Loucy (cell line): ENCODE data around the gene TXNDC5.
"Not testable (repeated sequence)": the region's sequence is repeated elsewhere in the genome, so short reads cannot be mapped to it uniquely, and the experiment has no call there.

Experiments used
- H2AFZ ChIP-seq: fragments of 200-600 bp; sonication (generic); 2 replicates; pipeline ENCODE4 v1.6.0; 2016; ENCODE audit warnings: antibody characterized with exemption, mild to moderate bottlenecking, low read length, moderate library complexity
- H3F3A ChIP-seq: fragments of 200-600 bp; 2 replicates; pipeline ENCODE4 v1.6.0; 2016; ENCODE audit warnings: antibody characterized with exemption, low read depth, mild to moderate bottlenecking
- H3K27me3 ChIP-seq: fragments of 200-600 bp; sonication (generic); 2 replicates; pipeline ENCODE4 v1.6.1; 2014; ENCODE audit warnings: low read length, mild to moderate bottlenecking; ENCODE audit not compliant: insufficient read depth, poor library complexity, severe bottlenecking
- H3K36me3 ChIP-seq: fragments of 200-600 bp; sonication (generic); 2 replicates; pipeline ENCODE4 v1.6.1; 2016; ENCODE audit warnings: low read length; ENCODE audit not compliant: insufficient read depth
- H3K4me1 ChIP-seq: fragments of 200-600 bp; sonication (generic); 2 replicates; pipeline ENCODE4 v1.5.1; 2014; ENCODE audit warnings: low read length, mild to moderate bottlenecking; ENCODE audit not compliant: insufficient read depth, poor library complexity, severe bottlenecking
- H3K4me2 ChIP-seq: fragments of 200-600 bp; sonication (generic); 2 replicates; pipeline ENCODE4 v1.6.0; 2014; ENCODE audit warnings: antibody characterized with exemption, low read length, low read depth, mild to moderate bottlenecking; ENCODE audit not compliant: poor library complexity, severe bottlenecking
- H3K4me3 ChIP-seq: fragments of 200-600 bp; sonication (generic); 2 replicates; pipeline ENCODE4 v1.5.1; 2014; ENCODE audit warnings: low read length, mild to moderate bottlenecking, mixed read lengths; ENCODE audit not compliant: poor library complexity, severe bottlenecking
- H3K79me2 ChIP-seq: fragments of 200-600 bp; sonication (generic); 2 replicates; pipeline ENCODE4 v1.6.1; 2014; ENCODE audit warnings: low read length; ENCODE audit not compliant: insufficient read depth
- H3K9ac ChIP-seq: fragments of 200-600 bp; sonication (generic); 2 replicates; pipeline ENCODE4 v1.6.0; 2014; ENCODE audit warnings: mild to moderate bottlenecking, low read depth, low read length, moderate library complexity; ENCODE audit not compliant: poor library complexity, severe bottlenecking
- H3K9me2 ChIP-seq: fragments of 200-600 bp; sonication (generic); replicated peaks from 2 replicates; pipeline ENCODE4 v1.6.1; 2016; ENCODE audit warnings: low read depth, low read length, mixed read lengths
- H3K9me3 ChIP-seq: fragments of 200-600 bp; sonication (generic); 2 replicates; pipeline ENCODE4 v1.6.1; 2014; ENCODE audit warnings: mild to moderate bottlenecking, antibody characterized with exemption, low read length, low read depth; ENCODE audit not compliant: insufficient read depth
- H4K20me1 ChIP-seq: fragments of 200-600 bp; sonication (generic); 2 replicates; pipeline ENCODE4 v1.6.0; 2014; ENCODE audit warnings: antibody characterized with exemption, low read length, mild to moderate bottlenecking; ENCODE audit not compliant: insufficient read depth, poor library complexity, severe bottlenecking
- EZH2phosphoT487 ChIP-seq: fragments of 200-600 bp; IDR thresholded peaks from 2 replicates; pipeline ENCODE4 v1.6.1; 2018; ENCODE audit warnings: antibody characterized with exemption, mild to moderate bottlenecking, moderate library complexity, borderline replicate concordance
- TF ChIP-seq, protein P1 (sequence below): fragments of 200-600 bp; sonication (generic); conservative IDR thresholded peaks from 2 replicates; pipeline ENCODE4 v1.5.1; 2014; ENCODE audit warnings: mild to moderate bottlenecking, antibody characterized with exemption, low read length

The TXNDC5 gene

DNA sequence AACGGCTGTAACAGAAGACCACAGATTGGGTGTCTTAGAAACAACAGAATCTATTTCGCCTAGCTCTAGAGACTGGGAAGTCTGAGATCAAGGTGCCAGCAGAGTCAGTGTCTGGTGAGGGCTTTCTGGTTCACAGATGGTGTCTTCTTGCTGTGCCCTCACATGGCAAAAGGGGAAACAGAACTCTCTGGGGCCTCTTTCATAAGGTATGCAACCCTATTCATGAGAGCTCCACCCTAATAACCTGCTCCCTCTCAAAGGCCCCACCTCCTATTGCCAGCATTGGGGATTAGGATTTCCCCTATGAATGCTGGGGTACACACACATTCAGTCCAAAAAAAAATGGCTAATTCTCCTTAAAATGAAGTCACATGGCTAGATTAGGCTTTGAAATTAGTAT lies 10.0 kb downstream of the TXNDC5 start:
- peaks cover 6% of the 10 kb centered on the region for H3K4me1 ChIP-seq
- no peaks in the 10 kb centered on the region for H3K9me3 ChIP-seq
- H4K20me1 ChIP-seq: peaks cover 10% of the 10 kb centered on the region
- H3K9ac ChIP-seq: no peak overlapping the region
- H3K4me3 ChIP-seq: no peak overlapping the region
- peaks cover 93% of the 10 kb centered on the region for H3K36me3 ChIP-seq
- TF ChIP-seq, protein P1, sequence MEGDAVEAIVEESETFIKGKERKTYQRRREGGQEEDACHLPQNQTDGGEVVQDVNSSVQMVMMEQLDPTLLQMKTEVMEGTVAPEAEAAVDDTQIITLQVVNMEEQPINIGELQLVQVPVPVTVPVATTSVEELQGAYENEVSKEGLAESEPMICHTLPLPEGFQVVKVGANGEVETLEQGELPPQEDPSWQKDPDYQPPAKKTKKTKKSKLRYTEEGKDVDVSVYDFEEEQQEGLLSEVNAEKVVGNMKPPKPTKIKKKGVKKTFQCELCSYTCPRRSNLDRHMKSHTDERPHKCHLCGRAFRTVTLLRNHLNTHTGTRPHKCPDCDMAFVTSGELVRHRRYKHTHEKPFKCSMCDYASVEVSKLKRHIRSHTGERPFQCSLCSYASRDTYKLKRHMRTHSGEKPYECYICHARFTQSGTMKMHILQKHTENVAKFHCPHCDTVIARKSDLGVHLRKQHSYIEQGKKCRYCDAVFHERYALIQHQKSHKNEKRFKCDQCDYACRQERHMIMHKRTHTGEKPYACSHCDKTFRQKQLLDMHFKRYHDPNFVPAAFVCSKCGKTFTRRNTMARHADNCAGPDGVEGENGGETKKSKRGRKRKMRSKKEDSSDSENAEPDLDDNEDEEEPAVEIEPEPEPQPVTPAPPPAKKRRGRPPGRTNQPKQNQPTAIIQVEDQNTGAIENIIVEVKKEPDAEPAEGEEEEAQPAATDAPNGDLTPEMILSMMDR: no peak
- TF ChIP-seq EZH2phosphoT487: no peak
- no peak overlapping the region for H3K4me2 ChIP-seq
- H3K9me2 ChIP-seq: no peaks in the 10 kb centered on the region
- no peaks in the 10 kb centered on the region for H3F3A ChIP-seq
- H2AFZ ChIP-seq: no peak overlapping the region
- no peaks in the 10 kb centered on the region for H3K27me3 ChIP-seq
- peaks cover 15% of the 10 kb centered on the region; the same call in 1 of the 2 replicates for H3K79me2 ChIP-seq

DNA sequence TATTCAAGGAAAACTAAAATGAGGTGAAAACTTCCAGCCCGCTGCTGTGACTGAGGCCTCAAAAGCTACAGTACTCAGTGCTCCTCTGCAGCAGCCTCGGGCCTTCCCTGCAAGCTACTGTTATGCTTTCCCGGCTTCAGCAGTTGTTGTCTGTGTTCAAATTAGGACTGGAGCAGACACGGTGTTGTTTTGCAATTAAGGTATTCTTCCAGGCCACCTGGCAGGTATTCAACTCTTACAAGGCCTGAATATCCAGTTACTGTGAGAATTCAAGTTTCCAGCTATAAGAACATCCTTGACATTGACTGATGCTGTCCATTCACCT lies 10.7 kb downstream of the TXNDC5 start:
- Histone ChIP-seq H3K27me3 (no peaks in the 10 kb centered on the region), H3K4me2 (no peak overlapping the region), H4K20me1 (peaks cover 2% of the 10 kb centered on the region), H3K9ac (no peak overlapping the region), H3K4me1 (no peaks in the 10 kb centered on the region), H3F3A (no peaks in the 10 kb centered on the region), H3K9me2 (no peaks in the 10 kb centered on the region), H3K36me3 (peaks cover 100% of the 10 kb centered on the region), H3K4me3 (no peak overlapping the region), H3K79me2 (peaks cover 8% of the 10 kb centered on the region; the same call in 1 of the 2 replicates), H2AFZ (no peak overlapping the region), H3K9me3 (no peaks in the 10 kb centered on the region)
- TF ChIP-seq EZH2phosphoT487: no peak
- TF ChIP-seq, protein P1: no peak

DNA sequence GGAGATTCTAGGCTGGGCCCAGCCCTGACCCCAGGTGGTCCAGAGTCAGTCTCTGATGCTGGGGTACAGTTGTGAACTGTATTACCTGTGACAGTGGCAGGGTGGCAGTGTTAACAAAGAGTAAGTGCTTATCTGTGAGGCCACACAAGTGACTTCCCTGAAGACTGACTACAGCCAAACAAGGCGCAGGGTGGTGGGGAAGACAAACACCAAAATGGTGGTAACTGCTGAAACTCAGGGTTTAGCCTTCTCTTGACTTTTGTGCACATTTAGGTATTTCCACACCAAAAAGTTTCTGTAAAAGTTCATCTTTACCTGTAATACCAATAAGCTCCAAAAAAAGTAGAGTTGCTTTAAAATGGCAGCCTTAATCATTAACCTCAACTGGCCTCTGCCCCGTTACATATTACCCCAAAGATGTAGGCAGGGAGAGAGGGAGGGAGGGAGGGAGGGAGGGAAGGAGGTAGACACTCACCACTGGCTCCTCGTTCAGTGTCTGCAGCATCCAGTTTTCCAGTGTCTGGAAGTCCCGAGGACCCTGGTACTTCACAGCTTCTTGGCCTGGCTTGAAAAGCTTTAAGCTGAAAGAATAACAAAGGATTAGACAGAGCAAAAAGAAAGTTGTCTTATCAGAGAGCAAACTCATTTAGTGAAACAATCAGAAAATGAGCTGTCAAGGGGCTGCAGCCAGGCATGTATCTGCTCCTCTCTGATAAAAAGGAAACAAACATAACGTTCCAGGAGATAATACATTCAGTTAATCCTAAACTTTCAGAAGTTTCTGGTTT lies 11.3 kb downstream of the TXNDC5 start:
- no peak overlapping the region for H3K4me2 ChIP-seq
- no peaks in the 10 kb centered on the region for H4K20me1 ChIP-seq
- no peak overlapping the region for H3K9ac ChIP-seq
- TF ChIP-seq EZH2phosphoT487: no peak
- TF ChIP-seq, protein P1: peak; percentile 29; the same call in 1 of the 2 replicates
- H3K36me3 ChIP-seq: peaks cover 100% of the 10 kb centered on the region
- H3F3A ChIP-seq: no peaks in the 10 kb centered on the region
- H2AFZ ChIP-seq: no peak overlapping the region
- no peaks in the 10 kb centered on the region for H3K27me3 ChIP-seq
- H3K79me2 ChIP-seq: peaks cover 2% of the 10 kb centered on the region; the same call in 1 of the 2 replicates
- no peak overlapping the region for H3K4me3 ChIP-seq
- no peaks in the 10 kb centered on the region for H3K9me3 ChIP-seq
- H3K9me2 ChIP-seq: no peaks in the 10 kb centered on the region
- no peaks in the 10 kb centered on the region for H3K4me1 ChIP-seq

DNA sequence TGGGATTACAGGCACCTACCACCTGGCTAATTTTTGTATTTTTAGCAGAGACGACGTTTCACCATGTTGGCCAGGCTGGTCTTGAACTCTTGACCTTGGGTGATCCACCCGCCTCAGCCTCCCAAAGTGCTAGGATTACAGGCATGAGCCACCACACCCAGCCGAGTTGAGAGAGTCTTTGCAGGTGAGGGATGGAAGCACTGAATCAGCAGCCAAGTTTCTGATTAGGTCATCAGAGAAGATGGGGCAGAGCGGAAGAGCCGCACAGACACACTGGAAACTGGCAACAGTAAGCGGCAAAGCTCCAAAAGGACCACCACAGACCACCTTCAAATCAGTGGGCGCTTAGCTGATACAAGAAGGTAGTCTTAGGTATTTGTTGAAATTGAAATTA lies 12.4 kb downstream of the TXNDC5 start:
- not testable (repeated sequence) for H3F3A ChIP-seq, H3K79me2 ChIP-seq, H3K4me1 ChIP-seq, H3K9me3 ChIP-seq, H3K27me3 ChIP-seq, H4K20me1 ChIP-seq, H2AFZ ChIP-seq, H3K4me2 ChIP-seq, H3K9ac ChIP-seq, H3K4me3 ChIP-seq, H3K9me2 ChIP-seq
- H3K36me3 ChIP-seq: peaks cover 100% of the 10 kb centered on the region
